Astrocyte (in vitro differentiated cells and primary cell): ENCODE measurements around the gene ME3. TPM values are rescaled to one million over a fixed set of nuclear protein-coding genes. Genes with fewer than 3 reads are reported as not detected.

ENCODE experiments used
- DNase-seq: peaks from one replicate; pipeline ENCODE4 v3.0.0-alpha.2; 2010; ENCODE audit warnings: low read depth
- FAIRE-seq: peaks from 2 replicates; lab custom pipeline; 2011; peaks lifted over from hg19 to GRCh38; lab: Jason Lieb, UNC
- H2AFZ ChIP-seq: 2 replicates; pipeline ENCODE4 v1.6.0; 2012; ENCODE audit warnings: low read depth, low read length, inconsistent platforms
- H3K27ac ChIP-seq: 2 replicates; pipeline ENCODE4 v1.5.1; 2011; ENCODE audit warnings: low read depth, low read length, inconsistent platforms
- H3K27me3 ChIP-seq: 2 replicates; pipeline ENCODE4 v1.6.0; 2011; ENCODE audit warnings: low read length, inconsistent platforms; ENCODE audit not compliant: insufficient read depth
- H3K36me3 ChIP-seq: 2 replicates; pipeline ENCODE4 v1.5.1; 2011; ENCODE audit warnings: low read length, inconsistent platforms; ENCODE audit not compliant: insufficient read depth
- H3K4me1 ChIP-seq: 2 replicates; pipeline ENCODE4 v1.5.1; 2011; ENCODE audit warnings: low read length, inconsistent platforms; ENCODE audit not compliant: insufficient read depth
- H3K4me2 ChIP-seq: 2 replicates; pipeline ENCODE4 v1.6.0; 2012; ENCODE audit warnings: low read length, inconsistent platforms
- H3K4me3 ChIP-seq: 2 replicates; pipeline ENCODE4 v1.5.1; 2011; ENCODE audit warnings: low read depth, mild to moderate bottlenecking, low read length, inconsistent platforms; ENCODE audit not compliant: insufficient read depth
- H3K79me2 ChIP-seq: 2 replicates; pipeline ENCODE4 v1.6.0; 2012; ENCODE audit warnings: mild to moderate bottlenecking, low read length, inconsistent platforms; ENCODE audit not compliant: insufficient read depth
- H3K9ac ChIP-seq: 2 replicates; pipeline ENCODE4 v1.6.0; 2012; ENCODE audit warnings: mild to moderate bottlenecking, low read length, inconsistent platforms
- H3K9me3 ChIP-seq: 2 replicates; pipeline ENCODE4 v1.5.1; 2012; ENCODE audit warnings: low read depth, mild to moderate bottlenecking, low read length, inconsistent platforms; ENCODE audit not compliant: insufficient read depth
- H4K20me1 ChIP-seq: 2 replicates; pipeline ENCODE4 v1.6.0; 2012; ENCODE audit warnings: low read length, inconsistent platforms; ENCODE audit not compliant: insufficient read depth
- H3K27ac Mint-ChIP-seq: one replicate; pipeline ENCODE4 v1.8.0; 2021; ENCODE audit warnings: mild to moderate bottlenecking, mixed read lengths; ENCODE audit not compliant: unreplicated experiment
- H3K27me3 Mint-ChIP-seq: one replicate; pipeline ENCODE4 v1.8.0; 2021; ENCODE audit warnings: low read depth, mixed read lengths; ENCODE audit not compliant: unreplicated experiment
- H3K36me3 Mint-ChIP-seq: one replicate; pipeline ENCODE4 v1.8.0; 2021; ENCODE audit warnings: low read depth, mixed read lengths; ENCODE audit not compliant: unreplicated experiment
- H3K4me1 Mint-ChIP-seq: one replicate; pipeline ENCODE4 v1.8.0; 2021; ENCODE audit warnings: low read depth, mixed read lengths; ENCODE audit not compliant: unreplicated experiment
- H3K4me3 Mint-ChIP-seq: one replicate; pipeline ENCODE4 v1.8.0; 2021; ENCODE audit warnings: mild to moderate bottlenecking, moderate library complexity, mixed read lengths; ENCODE audit not compliant: unreplicated experiment
- H3K9me3 Mint-ChIP-seq: one replicate; pipeline ENCODE4 v1.8.0; 2021; ENCODE audit warnings: mild to moderate bottlenecking, mixed read lengths; ENCODE audit not compliant: unreplicated experiment
- CTCF ChIP-seq: IDR thresholded peaks from 2 replicates; pipeline ENCODE4 v1.5.1; 2011; ENCODE audit warnings: low read depth, mild to moderate bottlenecking, inconsistent platforms, low read length, moderate library complexity; ENCODE audit not compliant: insufficient read depth
- EZH2 ChIP-seq: IDR thresholded peaks from 2 replicates; pipeline ENCODE4 v1.6.1; 2012; ENCODE audit warnings: mild to moderate bottlenecking, low read length, inconsistent platforms; ENCODE audit not compliant: insufficient read depth
- total RNA-seq: library from RNA; stranded (reverse); gene quantifications from 2 replicates; pipeline ENCODE4 v1.2.1, GENCODE V29; 2021

Gene ME3
- total RNA-seq, 1 donor from 2014 or later: 28.6 TPM

GRCh38 chr11:86719781-86720463 is 47.5 kb upstream of the ME3 start:
- Histone ChIP-seq H3K4me1 (peaks cover 17% of the 10 kb centered on the region), H3K79me2 (no peaks in the 10 kb centered on the region), H3K9ac (peak overlapping the region; percentile 44), H3K27me3 (no peaks in the 10 kb centered on the region), H3K36me3 (no peaks in the 10 kb centered on the region), H2AFZ (no peak overlapping the region), H3K9me3 (no peaks in the 10 kb centered on the region), H3K27ac (peak overlapping the region; percentile 76), H3K4me3 (no peak overlapping the region), H4K20me1 (no peaks in the 10 kb centered on the region), H3K4me2 (peak overlapping the region; percentile 48)
- Mint-ChIP-seq H3K36me3 (no peaks in the 10 kb centered on the region), H3K27ac (peak overlapping the region; percentile 99), H3K4me1 (peaks cover 52% of the 10 kb centered on the region), H3K9me3 (peaks cover 7% of the 10 kb centered on the region), H3K4me3 (peak overlapping the region; percentile 62), H3K27me3 (no peaks in the 10 kb centered on the region)
- FAIRE-seq (peak; percentile 100), DNase-seq (peak; percentile 97)
- TF ChIP-seq CTCF (no peak), EZH2 (no peak)

- Histone ChIP-seq H3K27me3 (no peaks in the 10 kb centered on the region), H3K36me3 (no peaks in the 10 kb centered on the region), H4K20me1 (no peaks in the 10 kb centered on the region), H3K79me2 (no peaks in the 10 kb centered on the region), H3K9ac (no peak overlapping the region), H3K4me3 (no peak overlapping the region), H3K4me1 (peaks cover 17% of the 10 kb centered on the region), H3K9me3 (no peaks in the 10 kb centered on the region), H3K27ac (peak overlapping the region; percentile 50), H2AFZ (no peak overlapping the region), H3K4me2 (no peak overlapping the region)
- FAIRE-seq (no peak), DNase-seq (no peak)
- Mint-ChIP-seq H3K4me3 (no peak overlapping the region), H3K36me3 (peaks cover 2% of the 10 kb centered on the region), H3K9me3 (peaks cover 2% of the 10 kb centered on the region), H3K27me3 (no peaks in the 10 kb centered on the region), H3K27ac (peak overlapping the region; percentile 99), H3K4me1 (peaks cover 50% of the 10 kb centered on the region)
- TF ChIP-seq EZH2 (no peak), CTCF (no peak)
Observed at GRCh38 chr11:86718999-86719398, 46.6 kb upstream of the ME3 start.

GRCh38 chr11:86718521-86718920 is 46.1 kb upstream of the ME3 start:
- Mint-ChIP-seq H3K27me3 (no peaks in the 10 kb centered on the region), H3K4me1 (peaks cover 50% of the 10 kb centered on the region), H3K9me3 (peaks cover 2% of the 10 kb centered on the region), H3K36me3 (peaks cover 2% of the 10 kb centered on the region), H3K27ac (peak overlapping the region; percentile 99), H3K4me3 (no peak overlapping the region)
- no peaks in the 10 kb centered on the region for H3K79me2 ChIP-seq
- peak; percentile 45 for FAIRE-seq
- no peak for DNase-seq
- H3K36me3 ChIP-seq: no peaks in the 10 kb centered on the region
- H3K27ac ChIP-seq: no peak overlapping the region
- H2AFZ ChIP-seq: no peak overlapping the region
- H3K9ac ChIP-seq: no peak overlapping the region
- no peaks in the 10 kb centered on the region for H4K20me1 ChIP-seq
- H3K4me3 ChIP-seq: no peak overlapping the region
- H3K9me3 ChIP-seq: no peaks in the 10 kb centered on the region
- no peak for TF ChIP-seq CTCF
- TF ChIP-seq EZH2: no peak
- peaks cover 17% of the 10 kb centered on the region for H3K4me1 ChIP-seq
- no peaks in the 10 kb centered on the region for H3K27me3 ChIP-seq
- H3K4me2 ChIP-seq: no peak overlapping the region
